Measurements from ENCODE around the gene STK32B. TPM values are rescaled to one million over a fixed set of nuclear protein-coding genes. Genes with fewer than 3 reads are reported as not detected.

The STK32B gene
- total RNA-seq, 1 donor, result 5.3 TPM

DNA sequence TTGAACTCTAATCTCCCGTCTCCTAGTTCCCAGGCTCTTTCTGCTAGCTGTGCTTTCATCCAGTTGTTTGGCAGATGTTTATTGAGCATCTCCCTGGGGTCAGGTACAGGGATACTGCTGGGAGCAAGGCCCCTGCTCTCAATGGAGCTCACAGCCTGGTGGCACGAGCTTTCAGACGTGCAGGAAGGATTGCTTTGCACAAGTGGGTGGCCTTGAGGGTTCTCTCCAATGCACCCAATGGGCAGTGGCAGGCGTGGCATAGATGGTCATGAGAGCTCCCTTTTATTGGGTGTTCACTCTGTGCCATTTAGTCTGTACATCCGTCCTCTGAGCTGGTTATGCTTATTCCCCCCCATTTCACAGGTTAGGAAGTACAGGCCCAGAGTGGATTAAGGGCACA is 421.8 kb downstream of the STK32B start:
- DNase-seq (ENCODE audit: low read depth), result no peak
- TF ChIP-seq, protein P1, sequence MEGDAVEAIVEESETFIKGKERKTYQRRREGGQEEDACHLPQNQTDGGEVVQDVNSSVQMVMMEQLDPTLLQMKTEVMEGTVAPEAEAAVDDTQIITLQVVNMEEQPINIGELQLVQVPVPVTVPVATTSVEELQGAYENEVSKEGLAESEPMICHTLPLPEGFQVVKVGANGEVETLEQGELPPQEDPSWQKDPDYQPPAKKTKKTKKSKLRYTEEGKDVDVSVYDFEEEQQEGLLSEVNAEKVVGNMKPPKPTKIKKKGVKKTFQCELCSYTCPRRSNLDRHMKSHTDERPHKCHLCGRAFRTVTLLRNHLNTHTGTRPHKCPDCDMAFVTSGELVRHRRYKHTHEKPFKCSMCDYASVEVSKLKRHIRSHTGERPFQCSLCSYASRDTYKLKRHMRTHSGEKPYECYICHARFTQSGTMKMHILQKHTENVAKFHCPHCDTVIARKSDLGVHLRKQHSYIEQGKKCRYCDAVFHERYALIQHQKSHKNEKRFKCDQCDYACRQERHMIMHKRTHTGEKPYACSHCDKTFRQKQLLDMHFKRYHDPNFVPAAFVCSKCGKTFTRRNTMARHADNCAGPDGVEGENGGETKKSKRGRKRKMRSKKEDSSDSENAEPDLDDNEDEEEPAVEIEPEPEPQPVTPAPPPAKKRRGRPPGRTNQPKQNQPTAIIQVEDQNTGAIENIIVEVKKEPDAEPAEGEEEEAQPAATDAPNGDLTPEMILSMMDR (IDR thresholded peaks at IDR 0.05; ENCODE audit: insufficient read depth, low read length), result no peak
- H3K4me3 ChIP-seq (ENCODE audit: low read depth, low read length), result no peak overlapping the region

DNA sequence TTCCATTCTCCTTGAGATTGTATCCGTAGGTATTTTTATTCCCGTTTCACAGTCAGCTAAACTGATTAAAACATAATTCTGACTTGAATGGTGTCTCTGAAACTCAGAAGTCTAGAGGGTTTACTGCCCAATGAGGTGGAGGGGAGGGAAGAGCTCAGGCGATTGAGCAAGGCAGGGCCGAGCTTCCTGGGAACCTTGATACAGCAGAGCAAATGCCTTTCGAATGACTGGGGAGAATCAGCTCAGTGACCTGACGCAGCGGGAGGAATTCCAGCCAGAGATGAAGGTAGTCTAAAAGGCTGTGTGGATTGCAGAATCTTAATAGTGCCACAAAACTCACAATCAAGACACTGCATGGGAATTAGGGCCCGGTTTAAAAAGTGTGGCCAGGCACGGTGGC is 423.5 kb downstream of the STK32B start:
- TF ChIP-seq, protein P1 (IDR thresholded peaks at IDR 0.05; ENCODE audit: insufficient read depth, low read length), result no peak
- no peak for DNase-seq (ENCODE audit: low read depth)
- no peak overlapping the region for H3K4me3 ChIP-seq (ENCODE audit: low read depth, low read length)

GRCh38 chr4:5477613-5478012 is 426.3 kb downstream of the STK32B start:
- no peak overlapping the region for H3K4me3 ChIP-seq (ENCODE audit: low read depth, low read length)
- DNase-seq (ENCODE audit: low read depth), result no peak
- TF ChIP-seq, protein P1 (IDR thresholded peaks at IDR 0.05; ENCODE audit: insufficient read depth, low read length), result no peak

DNA sequence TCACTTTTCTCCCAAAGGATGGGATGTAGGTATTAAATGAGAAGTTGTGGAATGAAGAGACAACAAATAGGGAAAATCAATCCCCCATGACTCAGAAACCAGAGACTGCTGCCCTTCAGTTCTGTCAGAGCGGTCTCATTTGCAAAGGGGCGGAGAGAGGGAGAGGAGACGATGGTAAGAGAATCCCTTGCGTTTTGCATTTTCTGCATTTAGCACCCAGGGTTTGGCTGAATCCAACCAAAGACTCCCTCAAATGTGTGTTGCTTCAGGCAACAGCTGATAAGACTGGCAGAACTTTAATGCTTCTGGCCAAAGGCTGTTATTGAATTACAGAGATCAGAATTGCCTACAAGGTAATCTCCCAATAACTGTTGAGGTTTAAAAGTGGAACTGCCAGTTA is 426.9 kb downstream of the STK32B start:
- DNase-seq (ENCODE audit: low read depth), result no peak
- TF ChIP-seq, protein P1 (IDR thresholded peaks at IDR 0.05; ENCODE audit: insufficient read depth, low read length), result no peak
- no peak overlapping the region for H3K4me3 ChIP-seq (ENCODE audit: low read depth, low read length)

DNA sequence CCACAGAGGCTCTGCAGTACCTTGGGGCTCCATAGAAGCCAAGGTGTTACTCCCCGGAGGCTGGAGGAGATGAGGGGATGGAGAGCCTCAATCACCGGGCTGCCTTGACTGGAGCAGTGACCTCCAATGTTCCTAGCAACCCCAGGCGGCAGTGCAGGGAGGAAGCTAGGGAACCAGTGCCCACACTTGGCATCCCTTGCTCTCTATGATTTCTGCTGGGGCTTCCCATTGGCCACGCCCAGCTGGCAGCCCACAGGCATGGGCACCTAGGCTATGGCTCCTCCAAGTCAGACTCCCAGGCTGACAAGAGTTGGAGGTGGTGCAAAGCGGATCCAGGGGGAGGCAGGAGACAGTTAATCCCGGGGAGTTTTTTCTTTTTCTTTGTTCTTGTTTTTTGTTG is 427.4 kb downstream of the STK32B start:
- H3K4me3 ChIP-seq (ENCODE audit: low read depth, low read length), result no peak overlapping the region
- DNase-seq (ENCODE audit: low read depth), result no peak
- TF ChIP-seq, protein P1 (IDR thresholded peaks at IDR 0.05; ENCODE audit: insufficient read depth, low read length), result no peak

DNA sequence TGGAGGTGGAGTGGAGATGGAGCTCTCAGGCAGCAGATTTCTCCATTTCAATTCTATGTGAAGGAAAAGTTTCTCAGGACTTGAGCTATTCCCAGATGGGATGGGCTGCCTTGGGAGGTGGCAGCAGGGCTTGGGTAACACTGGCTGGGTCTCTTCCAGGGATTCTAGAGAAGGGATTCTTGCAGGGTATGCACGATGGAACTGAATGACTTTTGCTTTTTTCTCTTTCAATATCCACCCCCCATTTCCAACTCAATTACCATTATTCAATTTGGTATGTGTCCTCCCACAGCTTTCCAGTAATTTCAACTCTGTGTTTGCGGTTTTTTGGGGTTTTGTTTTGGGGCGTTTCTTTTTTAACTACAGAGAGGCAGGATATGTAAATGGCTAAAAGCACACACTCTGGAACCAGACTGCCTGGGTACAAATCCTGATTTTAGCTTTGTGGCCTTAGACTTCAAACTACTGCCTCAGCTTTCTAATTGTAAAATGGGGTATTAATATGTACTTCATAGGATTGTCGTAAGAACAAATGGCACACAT is 428.3 kb downstream of the STK32B start:
- DNase-seq (ENCODE audit: low read depth), result no peak
- H3K4me3 ChIP-seq (ENCODE audit: low read depth, low read length), result no peak overlapping the region
- TF ChIP-seq, protein P1 (IDR thresholded peaks at IDR 0.05; ENCODE audit: insufficient read depth, low read length), result no peak

DNA sequence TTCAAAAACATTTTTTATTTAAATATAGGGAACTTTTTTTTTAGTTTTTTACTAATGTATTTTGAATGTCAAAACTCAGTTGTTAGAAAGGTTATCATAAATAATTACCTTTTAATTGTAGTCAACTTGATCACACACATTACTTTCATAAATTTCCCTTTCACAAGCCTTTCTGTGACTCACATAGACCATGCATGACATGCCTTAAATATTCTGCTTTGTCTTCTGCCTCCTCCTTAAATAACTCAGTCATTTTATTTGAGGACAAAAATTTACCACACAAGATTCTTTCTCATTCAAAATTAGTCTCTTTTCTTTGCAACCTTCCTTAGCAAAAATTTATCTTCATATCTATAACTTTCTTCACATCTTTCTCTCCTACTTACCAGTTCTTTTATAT is 437.1 kb downstream of the STK32B start:
- TF ChIP-seq, protein P1 (IDR thresholded peaks at IDR 0.05; ENCODE audit: insufficient read depth, low read length), result no peak
- no peak overlapping the region for H3K4me3 ChIP-seq (ENCODE audit: low read depth, low read length)
- no peak for DNase-seq (ENCODE audit: low read depth)

Data from fibroblast of the aortic adventitia (primary cell).